Panc1 (cell line): ENCODE measurements around the gene NTM. TPM values are rescaled to one million over a fixed set of nuclear protein-coding genes. Genes with fewer than 3 reads are reported as not detected.

Source experiments
- ATAC-seq: fragments of 200-7000 bp; cut with Tn5 transposase; 2 replicates; pipeline ENCODE4 v1.9.1; 2020; ENCODE audit warnings: mild to moderate bottlenecking, moderate library complexity
- BruUV-seq: library from RNA; stranded (reverse); fragments of 400-500 nt; replicated peaks from 2 replicates; lab custom pipeline; 2021; lab: Mats Ljungman, UMichigan
- CTCF ChIA-PET: fragments of 300-600 bp; sonication (Branson Sonifier 250); formaldehyde crosslinking; loops from one replicate; lab custom pipeline; 2022; ENCODE audit warnings: antibody characterized with exemption; lab: Charles Lee
- POLR2A ChIA-PET: fragments of 300-600 bp; sonication (Branson Sonifier 250); formaldehyde crosslinking; loops from one replicate; lab custom pipeline; 2022; ENCODE audit warnings: antibody characterized with exemption; lab: Charles Lee
- DNase-seq: peaks from one replicate; pipeline ENCODE4 v3.0.0-alpha.2; 2010; ENCODE audit warnings: low read depth, low spot score
- H3K27ac ChIP-seq: 2 replicates; pipeline ENCODE4 v1.5.1; 2011; ENCODE audit warnings: mild to moderate bottlenecking, low read length, inconsistent platforms
- H3K27me3 ChIP-seq: fragments of 200-500 bp; sonication (Bioruptor generic); 2 replicates; pipeline ENCODE4 v1.6.0; 2014; ENCODE audit warnings: low read length, inconsistent platforms; ENCODE audit not compliant: control insufficient read depth, insufficient read depth
- H3K36me3 ChIP-seq: fragments of 200-500 bp; sonication (Bioruptor generic); 2 replicates; pipeline ENCODE4 v1.5.1; 2014; ENCODE audit warnings: inconsistent platforms, mild to moderate bottlenecking, low read length, moderate library complexity; ENCODE audit not compliant: control insufficient read depth, insufficient read depth
- H3K4me1 ChIP-seq: 2 replicates; pipeline ENCODE4 v1.5.1; 2011; ENCODE audit warnings: inconsistent platforms, mild to moderate bottlenecking, low read length, moderate library complexity; ENCODE audit not compliant: control insufficient read depth, insufficient read depth
- H3K4me3 ChIP-seq, 2 experiments: 2 replicates each; pipeline ENCODE4 v1.5.1; 2011 to 2012; ENCODE audit warnings: low read depth in 2 of 2, low read length in 2 of 2, mild to moderate bottlenecking in 2 of 2, inconsistent platforms in 1 of 2, moderate library complexity in 1 of 2
- H3K9me3 ChIP-seq: fragments of 200-500 bp; sonication (Bioruptor generic); 2 replicates; pipeline ENCODE4 v1.5.1; 2014; ENCODE audit warnings: low read depth, mild to moderate bottlenecking, inconsistent platforms, low read length, moderate library complexity; ENCODE audit not compliant: control insufficient read depth, insufficient read depth
- CTCF ChIP-seq: fragments of 450-650 bp; IDR thresholded peaks from 2 replicates; pipeline ENCODE4 v1.5.1; 2017; ENCODE audit warnings: mild to moderate bottlenecking
- POLR2AphosphoS5 ChIP-seq: IDR thresholded peaks from 2 replicates; pipeline ENCODE4 v1.6.1; 2012; ENCODE audit warnings: mild to moderate bottlenecking, low read depth, low read length, moderate library complexity
- REST ChIP-seq, 2 experiments: IDR thresholded peaks; 2 replicates each; pipeline ENCODE4 v1.6.1; 2011 to 2012; ENCODE audit warnings: low read depth in 2 of 2, control low read depth in 1 of 2, low read length in 1 of 2, mild to moderate bottlenecking in 1 of 2, moderate library complexity in 1 of 2; ENCODE audit not compliant: insufficient read depth in 1 of 2
- SIN3A ChIP-seq: IDR thresholded peaks from 2 replicates; pipeline ENCODE4 v1.6.1; 2012; ENCODE audit warnings: low read depth, mild to moderate bottlenecking, low read length, moderate library complexity, borderline replicate concordance; ENCODE audit not compliant: insufficient read depth
- TCF7L2 ChIP-seq: IDR thresholded peaks from 2 replicates; pipeline ENCODE4 v1.6.1; 2011; ENCODE audit warnings: mild to moderate bottlenecking, low read depth, low read length, inconsistent platforms
- in situ Hi-C: cut with HindIII; loops from 2 replicates; pipeline ENCODE4 v1.10.0; 2016; ENCODE audit warnings: low sequenced_read_pairs, low pct_unique_long_range_greater_than_20kb
- intact Hi-C: fragments of 100-400 bp; cut with micrococcal nuclease; formaldehyde crosslinking; loops from one replicate; pipeline ENCODE4 v1.10.0; 2022; ENCODE audit not compliant: unreplicated experiment
- total RNA-seq: library from RNA; stranded (reverse); gene quantifications from one replicate; pipeline ENCODE4 v1.2.1, GENCODE V29; 2021; ENCODE audit not compliant: unreplicated experiment

Gene NTM
- total RNA-seq, 1 experiment from 2014 or later: 0.10 TPM

GRCh38 chr11:131412061-131412460 lies 41.6 kb downstream of the NTM start:
- no peak for TF ChIP-seq TCF7L2
- no peak for TF ChIP-seq SIN3A
- TF ChIP-seq POLR2AphosphoS5: no peak
- no peak for TF ChIP-seq CTCF
- no peak for TF ChIP-seq REST (IDR thresholded peaks at IDR 0.05; ENCODE audit: insufficient read depth in 1 of 2, low read depth in 2 of 2, low read length in 1 of 2)
- H3K27ac ChIP-seq: no peak overlapping the region
- H3K9me3 ChIP-seq: no peaks in the 10 kb centered on the region
- no peak overlapping the region for H3K4me3 ChIP-seq
- no peaks in the 10 kb centered on the region for H3K36me3 ChIP-seq
- BruUV-seq: no TSS peak
- peaks cover 2% of the 10 kb centered on the region for H3K27me3 ChIP-seq
- in situ Hi-C loops (no loop called here), intact Hi-C loops (no loop called here)
- ATAC-seq: no peak
- no peak for DNase-seq
- no peaks in the 10 kb centered on the region for H3K4me1 ChIP-seq
- ChIA-PET CTCF (no interaction called here), POLR2A (no interaction called here)

GRCh38 chr11:131413217-131413616 lies 42.8 kb downstream of the NTM start:
- Histone ChIP-seq H3K27ac (no peak overlapping the region), H3K9me3 (no peaks in the 10 kb centered on the region), H3K4me3 (no peak overlapping the region), H3K36me3 (no peaks in the 10 kb centered on the region), H3K27me3 (peaks cover 2% of the 10 kb centered on the region), H3K4me1 (no peaks in the 10 kb centered on the region)
- no peak for ATAC-seq
- TF ChIP-seq TCF7L2 (no peak), CTCF (no peak), POLR2AphosphoS5 (no peak), REST (IDR thresholded peaks at IDR 0.05; ENCODE audit: insufficient read depth in 1 of 2, low read depth in 2 of 2, low read length in 1 of 2) (no peak), SIN3A (no peak)
- no peak for DNase-seq
- intact Hi-C loops (no loop called here), in situ Hi-C loops (no loop called here)
- BruUV-seq: no TSS peak
- POLR2A ChIA-PET: no interaction called here
- CTCF ChIA-PET: no interaction called here
